ENCODE measurements around the gene NXPH4.

NXPH4 gene

DNA sequence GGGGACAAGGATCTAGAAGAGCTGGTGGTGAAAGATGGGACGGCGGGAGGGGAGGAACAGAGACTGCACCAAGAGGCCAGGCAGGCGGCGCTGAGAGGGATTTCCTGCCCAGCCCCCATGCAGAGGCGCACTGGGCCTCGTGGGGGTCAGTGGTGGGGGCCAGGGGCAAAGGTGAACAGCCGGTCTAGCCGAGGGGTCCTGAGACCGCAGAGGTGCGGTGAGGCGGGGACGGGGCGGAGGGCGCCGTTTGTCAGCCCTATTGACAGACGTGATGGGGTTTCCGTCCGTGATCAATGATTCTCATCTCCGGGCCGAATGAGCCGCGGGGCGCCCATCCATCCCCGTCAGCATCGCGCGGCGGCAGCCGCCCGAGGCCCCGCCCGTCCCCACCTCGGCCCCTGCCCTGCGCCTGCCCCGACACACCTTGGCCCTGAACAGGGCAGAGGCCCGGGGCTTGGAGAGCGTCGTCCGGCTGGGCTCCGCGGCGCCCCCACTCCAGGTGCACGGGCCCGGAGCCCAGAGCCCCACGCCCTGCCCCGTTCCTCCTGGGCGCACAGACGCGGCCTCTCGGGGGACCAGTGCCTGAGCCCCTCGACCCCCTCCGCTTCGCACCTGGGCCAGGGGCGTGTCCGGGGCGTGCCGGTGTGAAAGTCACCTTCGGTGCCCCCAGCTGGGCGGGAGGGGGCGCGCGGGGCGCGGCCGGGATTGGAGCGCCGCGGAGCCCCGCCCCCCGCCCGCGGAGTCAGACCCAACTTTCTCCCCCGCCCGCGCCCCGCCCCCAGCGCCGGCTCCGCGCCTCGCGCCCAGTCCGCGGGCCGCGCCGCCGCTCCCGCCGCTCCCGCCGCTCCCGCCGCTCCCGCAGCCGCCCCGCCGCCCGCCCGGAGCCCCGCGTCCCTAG is at the start of gene NXPH4:
Gene NXPH4, plus strand, starts transcription at position 781 of the 898 bp plus-strand sequence. CDS start 176 bp downstream, outside the sequence.
- FAIRE-seq = no peak

DNA sequence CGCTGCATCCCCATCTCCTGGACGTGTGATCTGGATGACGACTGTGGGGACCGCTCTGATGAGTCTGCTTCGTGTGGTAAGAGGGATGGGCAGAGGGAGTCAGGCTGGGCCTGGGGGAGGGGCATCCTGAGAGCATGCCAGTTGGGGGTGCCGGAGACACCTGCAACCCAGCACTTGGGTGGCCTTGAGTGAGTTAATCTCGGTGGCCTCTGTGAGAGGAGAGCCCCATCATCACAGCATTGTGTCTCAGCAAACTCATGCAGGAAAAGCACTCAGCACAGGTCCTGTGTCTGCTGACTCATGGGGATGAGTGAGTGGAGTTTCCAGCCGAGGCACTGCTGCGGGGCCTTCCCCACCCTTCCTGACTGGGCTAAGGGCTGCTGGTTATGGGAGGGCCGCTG is 49.6 kb upstream of the NXPH4 start:
- FAIRE-seq = no peak

DNA sequence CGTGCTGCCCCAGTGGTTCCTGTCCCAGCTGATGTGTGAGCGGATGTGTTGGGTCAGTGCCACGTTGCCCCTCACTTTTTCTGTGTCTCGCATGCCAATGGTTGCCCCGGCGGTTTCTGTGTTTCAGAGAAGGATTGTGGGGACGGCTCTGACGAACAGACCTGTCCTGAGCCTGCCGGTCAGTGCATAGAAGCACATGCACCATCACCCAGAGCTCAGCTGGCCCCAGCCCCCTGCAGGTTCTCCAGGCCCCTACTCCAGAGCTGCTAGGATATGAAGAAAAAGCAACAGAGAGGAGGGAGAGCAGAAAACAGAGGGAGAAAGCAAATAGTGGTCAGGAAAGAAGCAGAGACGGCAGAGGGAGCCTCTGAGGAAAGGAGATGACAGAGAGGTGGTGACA is 48.5 kb upstream of the NXPH4 start:
- no peak for FAIRE-seq

DNA sequence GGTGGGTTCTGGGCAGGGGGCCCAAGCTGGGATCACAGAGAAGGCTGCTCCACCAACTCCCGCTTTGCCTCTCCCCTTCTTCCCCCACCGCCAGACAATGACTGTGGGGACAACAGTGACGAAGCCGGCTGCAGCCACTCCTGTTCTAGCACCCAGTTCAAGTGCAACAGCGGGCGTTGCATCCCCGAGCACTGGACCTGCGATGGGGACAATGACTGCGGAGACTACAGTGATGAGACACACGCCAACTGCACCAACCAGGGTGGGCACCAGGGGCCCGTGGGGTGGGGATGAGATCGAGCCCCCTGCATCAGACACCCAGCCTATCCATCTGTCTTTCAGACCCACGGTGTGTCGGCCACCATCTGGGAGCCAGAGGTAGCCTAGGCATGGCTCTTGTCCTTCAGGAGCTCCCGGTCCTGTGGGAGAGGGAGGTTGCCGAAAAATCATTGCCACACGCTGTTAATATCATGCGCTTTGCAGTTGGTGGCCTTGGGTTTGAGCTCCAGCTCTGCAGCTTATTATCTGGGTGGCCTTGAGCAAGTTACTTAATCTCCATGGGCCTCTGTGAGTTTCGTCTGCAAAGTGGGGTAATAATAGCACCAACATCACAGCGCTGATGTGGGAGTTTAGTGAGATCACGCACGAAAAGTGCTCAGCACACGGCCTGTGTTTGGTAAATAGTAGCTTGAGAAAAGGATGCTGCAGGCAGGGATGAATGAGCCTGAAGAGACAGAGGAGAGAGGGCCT is 47.4 kb upstream of the NXPH4 start:
- FAIRE-seq = no peak

DNA sequence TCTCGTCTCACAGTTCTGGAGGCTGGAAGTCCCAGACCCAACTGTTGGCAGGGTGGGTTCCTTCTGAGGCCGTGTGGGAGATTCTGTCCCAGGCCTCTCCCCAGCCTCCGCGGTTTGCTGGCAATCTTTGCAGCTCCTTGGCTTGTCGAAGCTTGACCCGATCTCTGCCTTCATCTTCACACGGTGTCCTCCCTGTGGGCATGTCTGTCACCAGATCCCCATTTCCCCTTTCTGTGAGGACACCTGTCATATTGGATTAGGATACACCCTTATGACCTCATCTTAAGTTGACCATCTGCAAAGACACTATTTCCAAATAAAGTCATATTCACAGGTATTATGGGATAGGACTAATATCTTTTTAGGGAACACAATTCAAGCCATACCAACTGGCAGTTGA is 46.6 kb upstream of the NXPH4 start:
- FAIRE-seq = no peak

DNA sequence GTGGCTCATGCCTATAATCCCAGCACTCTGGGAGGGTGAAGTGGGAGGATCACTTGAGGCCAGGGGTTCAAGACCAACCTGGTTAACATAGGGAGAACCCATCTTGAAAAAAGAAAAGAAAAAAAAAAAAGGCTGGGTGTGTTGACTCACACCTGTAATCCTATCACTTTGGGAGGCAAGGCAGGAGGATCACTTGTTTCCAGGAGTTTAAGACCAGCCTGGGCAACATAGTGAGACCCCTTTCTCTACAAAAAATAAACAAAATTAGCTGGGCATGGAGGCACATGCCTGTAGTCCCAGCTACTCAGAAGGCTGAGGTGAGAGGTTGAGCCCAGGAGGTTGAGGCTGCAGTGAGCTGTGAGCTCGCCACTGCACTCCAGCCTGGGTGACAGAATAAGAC is 46.2 kb upstream of the NXPH4 start:
- no peak for FAIRE-seq

DNA sequence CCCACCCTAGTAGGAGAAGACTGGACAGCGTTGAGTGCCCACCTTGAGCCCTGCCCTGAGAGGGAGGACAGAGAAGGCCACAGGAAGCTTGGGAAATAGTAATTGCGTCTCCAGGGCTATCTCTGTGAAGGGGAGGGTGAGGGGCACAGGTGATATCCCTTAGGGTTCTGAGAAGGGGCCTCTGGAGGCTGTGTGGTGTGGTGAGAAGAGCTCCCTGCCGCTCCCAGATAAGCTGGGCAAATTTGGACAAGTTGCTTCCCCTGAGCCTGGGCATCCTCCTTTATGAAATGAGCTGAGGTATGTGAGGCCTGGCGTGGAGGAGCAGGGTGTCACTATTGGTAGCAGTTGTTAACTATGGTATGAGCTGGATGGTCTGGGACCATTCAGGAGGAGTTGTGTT is 45.7 kb upstream of the NXPH4 start:
- FAIRE-seq = no peak

DNA sequence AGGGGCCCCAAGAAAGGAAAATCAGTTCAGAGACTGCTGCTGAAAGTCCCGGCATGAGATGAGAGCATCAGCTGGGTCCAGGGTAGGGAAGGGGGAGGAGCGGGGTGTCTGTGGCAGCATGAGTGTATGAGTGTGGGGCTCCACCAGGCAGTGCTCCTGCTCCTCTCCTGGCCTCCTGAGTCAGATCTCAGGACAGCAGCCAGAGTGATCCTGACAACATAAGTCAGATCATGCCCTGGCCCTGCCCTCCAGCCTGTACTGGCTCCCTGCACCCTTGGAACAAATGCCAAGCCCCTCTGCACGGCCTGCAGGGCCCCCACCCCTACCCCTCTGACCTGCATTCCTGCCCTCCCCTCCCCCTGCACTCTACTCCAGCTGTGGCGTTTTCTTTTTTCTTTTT is 44.9 kb upstream of the NXPH4 start:
- no peak for FAIRE-seq

DNA sequence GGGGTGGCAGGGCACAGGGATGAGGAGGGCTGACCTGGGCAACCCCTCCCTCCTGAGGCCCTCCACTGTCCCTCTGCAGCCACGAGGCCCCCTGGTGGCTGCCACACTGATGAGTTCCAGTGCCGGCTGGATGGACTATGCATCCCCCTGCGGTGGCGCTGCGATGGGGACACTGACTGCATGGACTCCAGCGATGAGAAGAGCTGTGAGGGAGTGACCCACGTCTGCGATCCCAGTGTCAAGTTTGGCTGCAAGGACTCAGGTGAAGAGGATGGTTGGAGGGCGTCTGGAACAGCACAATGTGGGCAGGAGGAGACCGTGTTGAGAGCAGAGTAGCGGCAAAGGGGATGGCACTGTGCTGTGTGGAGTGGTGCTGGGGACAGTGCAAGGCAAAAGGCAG is 43.5 kb upstream of the NXPH4 start:
- FAIRE-seq = no peak

DNA sequence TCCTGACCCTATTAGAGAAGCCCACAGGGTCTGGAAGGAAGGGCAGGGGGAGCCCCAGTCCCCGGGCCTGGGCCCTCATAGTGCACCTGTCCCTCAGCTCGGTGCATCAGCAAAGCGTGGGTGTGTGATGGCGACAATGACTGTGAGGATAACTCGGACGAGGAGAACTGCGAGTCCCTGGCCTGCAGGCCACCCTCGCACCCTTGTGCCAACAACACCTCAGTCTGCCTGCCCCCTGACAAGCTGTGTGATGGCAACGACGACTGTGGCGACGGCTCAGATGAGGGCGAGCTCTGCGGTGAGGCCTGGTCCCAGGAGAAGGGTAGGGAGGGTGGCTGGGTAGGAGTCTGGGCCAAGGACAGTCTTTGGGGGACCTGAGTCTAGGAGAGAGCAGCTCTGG is 42.9 kb upstream of the NXPH4 start:
- no peak for FAIRE-seq

DNA sequence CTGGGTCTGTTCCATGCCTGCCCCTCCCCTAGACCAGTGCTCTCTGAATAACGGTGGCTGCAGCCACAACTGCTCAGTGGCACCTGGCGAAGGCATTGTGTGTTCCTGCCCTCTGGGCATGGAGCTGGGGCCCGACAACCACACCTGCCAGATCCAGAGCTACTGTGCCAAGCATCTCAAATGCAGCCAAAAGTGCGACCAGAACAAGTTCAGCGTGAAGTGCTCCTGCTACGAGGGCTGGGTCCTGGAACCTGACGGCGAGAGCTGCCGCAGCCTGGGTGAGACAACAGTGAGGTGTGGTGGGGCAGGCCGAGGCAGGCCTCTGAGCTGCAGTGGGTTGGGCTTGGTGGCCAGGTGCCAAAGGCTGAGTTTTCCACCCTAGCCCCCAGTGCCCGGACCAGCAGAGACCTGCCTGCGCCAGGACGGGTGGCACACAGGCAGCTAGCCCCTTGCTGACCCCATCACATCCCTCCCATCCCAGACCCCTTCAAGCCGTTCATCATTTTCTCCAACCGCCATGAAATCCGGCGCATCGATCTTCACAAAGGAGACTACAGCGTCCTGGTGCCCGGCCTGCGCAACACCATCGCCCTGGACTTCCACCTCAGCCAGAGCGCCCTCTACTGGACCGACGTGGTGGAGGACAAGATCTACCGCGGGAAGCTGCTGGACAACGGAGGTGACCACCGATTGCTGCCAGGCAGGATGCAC is 41.0 kb upstream of the NXPH4 start:
- FAIRE-seq = no peak

DNA sequence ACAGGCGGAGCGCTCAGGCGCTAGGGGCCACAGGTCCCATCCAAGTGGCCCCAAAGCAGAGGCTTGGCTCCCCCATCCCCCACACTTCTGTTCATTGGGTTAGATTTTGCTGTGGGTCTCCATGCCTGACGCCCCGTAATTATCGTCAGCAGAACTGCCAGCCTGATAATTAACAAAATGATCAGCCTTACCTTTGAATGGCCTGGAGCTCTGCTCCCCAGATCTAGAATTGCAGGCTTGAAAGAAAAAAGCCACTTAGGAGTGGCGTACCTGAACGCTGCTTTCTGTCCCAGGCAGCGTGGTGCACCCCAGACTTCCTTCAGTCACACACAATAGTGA is 40.5 kb upstream of the NXPH4 start:
- FAIRE-seq = no peak

DNA sequence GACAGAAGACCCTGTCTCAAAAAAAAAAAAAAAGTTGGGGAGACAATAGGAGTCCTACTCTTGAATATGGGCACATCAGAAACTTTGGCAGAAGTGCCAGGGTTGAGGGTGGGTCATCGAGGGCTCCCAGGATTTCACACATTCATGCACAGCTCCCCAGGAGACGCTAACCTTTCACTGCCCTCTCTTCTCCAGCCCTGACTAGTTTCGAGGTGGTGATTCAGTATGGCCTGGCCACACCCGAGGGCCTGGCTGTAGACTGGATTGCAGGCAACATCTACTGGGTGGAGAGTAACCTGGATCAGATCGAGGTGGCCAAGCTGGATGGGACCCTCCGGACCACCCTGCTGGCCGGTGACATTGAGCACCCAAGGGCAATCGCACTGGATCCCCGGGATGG is 39.7 kb upstream of the NXPH4 start:
- FAIRE-seq = no peak

DNA sequence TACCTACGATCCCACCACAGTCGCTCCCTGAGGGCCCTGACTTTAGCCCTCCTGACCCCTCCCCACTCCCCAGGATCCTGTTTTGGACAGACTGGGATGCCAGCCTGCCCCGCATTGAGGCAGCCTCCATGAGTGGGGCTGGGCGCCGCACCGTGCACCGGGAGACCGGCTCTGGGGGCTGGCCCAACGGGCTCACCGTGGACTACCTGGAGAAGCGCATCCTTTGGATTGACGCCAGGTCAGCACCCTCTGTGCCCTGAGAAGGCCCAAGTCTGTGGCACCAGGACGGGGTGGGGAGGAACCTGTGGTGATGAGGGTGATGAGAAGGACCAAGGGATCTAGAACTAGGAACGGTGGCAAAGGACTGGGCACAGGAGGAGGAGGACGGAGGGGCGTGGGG is 39.2 kb upstream of the NXPH4 start:
- FAIRE-seq = no peak

DNA sequence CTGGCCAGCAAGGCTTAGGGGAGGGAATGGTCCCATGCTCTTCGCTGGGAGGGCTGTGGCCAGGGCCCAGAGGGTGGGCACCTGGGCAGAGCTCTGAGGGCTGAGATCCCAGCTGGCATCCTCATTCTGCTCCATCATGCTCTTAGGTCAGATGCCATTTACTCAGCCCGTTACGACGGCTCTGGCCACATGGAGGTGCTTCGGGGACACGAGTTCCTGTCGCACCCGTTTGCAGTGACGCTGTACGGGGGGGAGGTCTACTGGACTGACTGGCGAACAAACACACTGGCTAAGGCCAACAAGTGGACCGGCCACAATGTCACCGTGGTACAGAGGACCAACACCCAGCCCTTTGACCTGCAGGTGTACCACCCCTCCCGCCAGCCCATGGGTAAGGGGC is 38.4 kb upstream of the NXPH4 start:
- FAIRE-seq = no peak

DNA sequence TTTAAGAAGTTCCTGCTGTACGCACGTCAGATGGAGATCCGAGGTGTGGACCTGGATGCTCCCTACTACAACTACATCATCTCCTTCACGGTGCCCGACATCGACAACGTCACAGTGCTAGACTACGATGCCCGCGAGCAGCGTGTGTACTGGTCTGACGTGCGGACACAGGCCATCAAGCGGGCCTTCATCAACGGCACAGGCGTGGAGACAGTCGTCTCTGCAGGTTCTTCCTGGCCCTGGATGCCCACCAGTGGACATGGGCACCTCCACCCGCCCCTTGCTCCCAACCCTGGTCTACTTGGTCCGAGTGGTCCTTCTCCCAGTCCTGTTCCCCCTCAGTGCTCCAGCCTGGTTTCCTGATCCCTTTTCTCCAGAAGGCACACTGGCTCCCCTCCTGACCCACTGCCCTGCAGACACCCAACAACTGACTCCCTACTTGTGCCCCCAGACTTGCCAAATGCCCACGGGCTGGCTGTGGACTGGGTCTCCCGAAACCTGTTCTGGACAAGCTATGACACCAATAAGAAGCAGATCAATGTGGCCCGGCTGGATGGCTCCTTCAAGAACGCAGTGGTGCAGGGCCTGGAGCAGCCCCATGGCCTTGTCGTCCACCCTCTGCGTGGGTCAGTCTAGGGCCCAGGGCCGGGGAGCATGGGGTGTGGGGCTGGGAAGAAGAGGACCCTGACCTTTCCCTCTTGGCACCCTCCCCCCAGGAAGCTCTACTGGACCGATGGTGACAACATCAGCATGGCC is 37.1 kb upstream of the NXPH4 start:
- FAIRE-seq = no peak

DNA sequence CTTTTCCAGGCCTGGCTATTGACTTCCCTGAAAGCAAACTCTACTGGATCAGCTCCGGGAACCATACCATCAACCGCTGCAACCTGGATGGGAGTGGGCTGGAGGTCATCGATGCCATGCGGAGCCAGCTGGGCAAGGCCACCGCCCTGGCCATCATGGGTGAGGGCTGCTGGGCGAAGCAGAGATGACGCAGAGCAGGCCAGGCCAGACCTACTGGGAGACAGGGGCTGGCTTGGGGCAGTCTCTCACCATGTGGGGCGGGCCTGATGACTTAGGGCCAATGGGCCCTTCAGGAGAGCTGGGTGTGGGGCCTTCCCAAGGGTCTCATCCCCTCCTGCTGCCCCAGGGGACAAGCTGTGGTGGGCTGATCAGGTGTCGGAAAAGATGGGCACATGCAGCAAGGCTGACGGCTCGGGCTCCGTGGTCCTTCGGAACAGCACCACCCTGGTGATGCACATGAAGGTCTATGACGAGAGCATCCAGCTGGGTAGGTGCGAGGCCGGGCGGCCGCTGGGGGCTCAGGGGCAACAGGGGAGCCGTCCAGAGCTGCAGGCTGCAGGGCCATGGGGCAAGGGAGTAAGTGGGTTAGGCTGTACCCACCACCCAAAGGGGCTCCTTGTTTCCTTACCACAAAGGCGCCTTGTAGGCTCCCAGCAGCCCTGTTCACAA is 36.1 kb upstream of the NXPH4 start:
- FAIRE-seq = no peak

DNA sequence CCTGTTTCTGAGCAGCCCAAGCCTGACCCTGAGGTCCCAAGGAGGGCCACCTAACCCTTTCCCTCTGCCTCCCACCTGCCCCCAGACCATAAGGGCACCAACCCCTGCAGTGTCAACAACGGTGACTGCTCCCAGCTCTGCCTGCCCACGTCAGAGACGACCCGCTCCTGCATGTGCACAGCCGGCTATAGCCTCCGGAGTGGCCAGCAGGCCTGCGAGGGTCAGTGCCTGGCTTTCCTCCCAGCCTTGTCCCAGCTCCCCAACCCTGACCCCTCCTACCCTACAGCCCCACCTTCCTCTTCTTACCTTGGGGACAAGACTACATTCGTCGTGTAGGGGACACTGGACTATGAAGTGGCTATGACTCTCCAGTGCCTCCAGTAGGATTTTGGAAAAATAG is 35.5 kb upstream of the NXPH4 start:
- FAIRE-seq = no peak

DNA sequence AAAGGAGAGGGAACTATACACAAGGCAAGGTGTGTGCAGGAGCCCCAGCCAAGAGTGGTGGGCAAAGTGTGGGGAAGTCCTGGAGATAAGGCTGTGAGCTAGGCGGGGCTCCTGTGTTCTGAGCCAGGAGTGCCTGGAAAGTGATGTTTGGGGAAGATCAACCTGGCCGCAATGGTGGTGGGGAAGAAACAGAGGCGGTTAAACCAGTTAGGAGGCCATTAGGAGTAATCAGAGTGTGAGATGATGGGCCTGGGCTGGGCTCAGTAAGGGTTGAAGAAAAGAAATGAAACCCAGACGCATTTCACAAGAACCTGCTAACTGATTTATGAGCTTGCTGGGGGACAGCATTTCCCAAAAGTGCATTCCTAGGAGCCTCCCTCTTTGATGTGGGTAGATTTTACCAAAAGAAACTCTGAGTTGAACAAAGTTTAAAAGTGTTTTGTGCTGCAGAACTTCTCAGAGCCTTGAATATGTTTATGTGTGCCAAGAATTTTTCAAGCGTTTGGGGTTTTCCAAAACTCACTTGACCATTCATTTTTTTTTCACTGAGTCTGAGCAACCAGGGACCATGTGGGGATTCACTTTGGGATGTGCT is 34.9 kb upstream of the NXPH4 start:
- no peak for FAIRE-seq

DNA sequence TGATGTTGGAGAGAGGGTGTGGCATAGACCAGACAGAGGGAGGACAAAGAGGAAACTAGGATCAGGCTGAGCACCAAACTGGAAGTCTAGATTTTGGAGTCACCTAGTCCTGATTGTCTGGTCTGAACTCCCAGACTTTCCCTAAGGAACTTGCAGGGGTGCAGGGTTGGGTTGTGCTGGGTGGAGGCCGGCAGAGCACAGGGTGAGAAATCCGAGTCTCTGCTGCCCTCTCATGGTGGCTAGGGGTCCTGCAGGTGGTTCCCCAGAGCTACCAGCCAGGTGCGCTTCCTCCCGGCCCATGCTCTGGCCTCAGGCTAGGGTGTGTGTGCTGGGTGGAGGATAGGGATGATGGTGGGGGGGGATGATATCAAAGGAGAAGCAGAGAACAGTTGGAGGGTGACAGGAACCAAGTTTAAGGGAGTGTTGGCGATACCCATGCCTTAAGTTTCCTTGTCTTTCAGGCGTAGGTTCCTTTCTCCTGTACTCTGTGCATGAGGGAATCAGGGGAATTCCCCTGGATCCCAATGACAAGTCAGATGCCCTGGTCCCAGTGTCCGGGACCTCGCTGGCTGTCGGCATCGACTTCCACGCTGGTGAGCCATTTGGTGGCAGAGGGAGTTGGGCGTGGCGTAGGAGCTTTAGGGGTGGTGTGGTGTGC is 33.5 kb upstream of the NXPH4 start:
- FAIRE-seq = no peak

DNA sequence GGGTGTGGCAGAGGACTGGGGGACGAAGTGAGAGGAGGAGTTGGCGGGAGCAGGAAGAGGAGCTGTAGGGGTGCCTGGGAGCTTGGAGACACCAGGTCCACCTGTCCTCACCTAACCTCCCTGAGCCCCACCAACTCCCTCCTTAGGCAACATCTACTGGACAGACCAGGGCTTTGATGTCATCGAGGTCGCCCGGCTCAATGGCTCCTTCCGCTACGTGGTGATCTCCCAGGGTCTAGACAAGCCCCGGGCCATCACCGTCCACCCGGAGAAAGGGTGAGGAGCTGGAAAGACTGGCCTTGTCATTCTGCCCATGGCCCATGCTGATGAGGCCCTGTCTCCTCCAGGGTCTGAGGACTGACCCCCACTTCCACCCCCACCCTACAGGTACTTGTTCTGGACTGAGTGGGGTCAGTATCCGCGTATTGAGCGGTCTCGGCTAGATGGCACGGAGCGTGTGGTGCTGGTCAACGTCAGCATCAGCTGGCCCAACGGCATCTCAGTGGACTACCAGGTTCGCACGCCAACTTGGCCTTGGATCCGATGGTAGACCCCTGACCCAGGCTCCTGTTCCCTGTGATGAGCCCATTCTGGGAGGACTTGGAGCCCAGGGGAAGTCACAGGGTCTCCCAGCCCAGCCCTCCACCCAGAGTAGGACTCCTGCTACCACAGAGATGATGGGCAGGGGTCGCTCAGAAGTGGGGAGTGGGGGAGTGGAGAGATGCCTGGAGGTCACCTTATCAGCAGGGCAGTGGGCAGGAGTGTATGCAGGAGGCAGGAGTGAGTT is 32.5 kb upstream of the NXPH4 start:
- FAIRE-seq = no peak
